ENCODE measurements around the gene RASGRP3.

The RASGRP3 gene

DNA sequence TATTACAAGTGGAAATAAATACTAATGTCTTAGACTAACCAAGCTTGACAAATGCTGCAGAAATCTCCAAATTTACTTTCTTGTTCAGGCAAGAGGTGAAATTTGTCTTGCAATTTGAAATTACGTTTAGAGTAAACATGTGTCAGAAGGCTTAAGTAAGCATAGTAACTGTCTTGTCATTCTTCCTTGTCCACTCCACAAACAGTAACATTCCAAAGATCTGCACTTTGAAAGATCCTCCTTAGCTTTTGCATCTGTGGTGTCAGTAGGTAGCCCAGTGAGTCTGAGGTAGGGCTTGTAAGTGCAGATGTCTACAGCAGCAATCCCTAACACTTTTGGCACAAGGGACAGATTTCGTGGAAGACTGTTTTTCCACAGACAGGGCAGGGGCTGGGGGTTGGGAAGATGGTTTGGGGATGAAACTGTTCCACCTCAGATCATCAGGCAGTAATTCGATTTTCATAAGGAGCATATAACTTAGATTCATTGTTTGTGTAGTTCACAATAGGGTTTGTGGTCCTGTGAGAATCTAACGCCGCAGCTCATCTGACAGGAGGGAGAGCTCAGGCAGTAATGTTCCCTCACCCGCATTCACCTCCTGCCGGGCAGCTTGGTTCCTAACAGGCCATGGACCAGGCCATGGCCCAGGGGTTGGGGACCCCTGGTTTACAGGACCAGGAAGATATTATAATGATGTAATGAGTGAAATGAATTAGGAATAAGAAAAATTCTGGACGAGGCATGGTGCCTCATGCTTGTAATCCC lies 18.6 kb downstream of the RASGRP3 start:
- no peak for DNase-seq

DNA sequence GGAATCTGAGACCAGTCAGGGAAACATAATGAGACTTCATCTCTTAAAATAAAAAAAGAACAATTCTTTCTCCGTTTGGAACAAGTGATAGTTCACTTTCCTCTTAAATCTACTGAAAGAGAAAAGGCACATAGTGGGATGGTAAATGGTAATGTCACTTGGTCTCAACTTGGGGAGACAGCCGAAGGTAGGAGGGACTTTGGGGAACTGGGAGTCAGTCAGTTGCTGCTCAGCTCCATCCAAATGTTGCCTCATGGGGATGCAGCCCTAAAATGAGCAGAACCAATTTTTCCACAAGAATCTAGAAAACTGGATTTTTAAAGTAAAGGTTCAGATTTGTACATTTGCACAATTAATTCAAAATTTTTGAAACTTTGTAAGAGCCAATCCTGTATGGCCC lies 19.2 kb downstream of the RASGRP3 start:
- no peak for DNase-seq

- DNase-seq, result no peak
These were observed 19.7 kb downstream of the RASGRP3 start for GRCh38 chr2:33496150-33496549.

DNA sequence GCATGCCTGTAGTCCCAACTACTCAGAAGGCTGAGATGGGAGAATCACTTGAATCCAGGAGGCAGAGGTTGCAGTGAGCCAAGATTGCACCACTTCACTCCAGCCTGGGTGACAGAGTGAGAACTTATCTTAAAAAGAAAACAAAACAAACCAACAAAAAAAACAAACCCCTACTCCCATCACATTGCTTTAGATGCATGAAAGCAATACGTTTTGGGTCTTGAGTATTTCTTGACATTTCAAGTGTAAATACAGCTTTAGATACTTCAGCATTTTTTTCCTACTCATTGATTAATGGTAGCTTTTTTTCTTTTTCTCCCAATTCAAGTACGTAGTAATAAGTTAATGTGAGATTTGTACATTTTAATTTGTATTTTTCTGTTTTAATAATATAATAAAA lies 20.3 kb downstream of the RASGRP3 start:
- no peak for DNase-seq

- peak; percentile 32 for DNase-seq
These were observed 20.8 kb downstream of the RASGRP3 start for GRCh38 chr2:33497221-33497650.

GRCh38 chr2:33498291-33498956 lies 22.0 kb downstream of the RASGRP3 start:
- no peak for DNase-seq

DNA sequence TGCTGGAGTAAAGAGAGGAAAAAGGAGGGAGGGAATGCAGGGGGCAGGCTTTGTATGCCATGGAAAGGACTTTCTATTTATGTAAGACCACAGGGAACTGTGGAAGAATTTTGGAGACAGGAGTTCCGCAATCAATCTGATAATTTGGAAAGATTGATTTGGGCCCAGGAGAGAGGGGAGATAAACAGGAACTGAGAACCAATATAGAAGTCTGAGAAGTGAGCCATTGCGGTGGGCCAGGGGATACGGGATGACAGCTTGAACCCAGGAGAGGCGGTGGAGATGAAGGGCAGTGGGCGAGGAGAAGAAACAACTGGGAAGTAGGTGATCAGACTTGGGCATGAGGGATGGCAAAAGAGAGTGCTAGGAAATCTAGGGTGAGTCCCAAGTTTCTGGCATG lies 23.7 kb downstream of the RASGRP3 start:
- no peak for DNase-seq

GRCh38 chr2:33502025-33502424 lies 25.6 kb downstream of the RASGRP3 start:
- peak; percentile 16 for DNase-seq

GRCh38 chr2:33503002-33503401 lies 26.6 kb downstream of the RASGRP3 start:
- no peak for DNase-seq

GRCh38 chr2:33505966-33506365 lies 29.5 kb downstream of the RASGRP3 start:
- no peak for DNase-seq

DNA sequence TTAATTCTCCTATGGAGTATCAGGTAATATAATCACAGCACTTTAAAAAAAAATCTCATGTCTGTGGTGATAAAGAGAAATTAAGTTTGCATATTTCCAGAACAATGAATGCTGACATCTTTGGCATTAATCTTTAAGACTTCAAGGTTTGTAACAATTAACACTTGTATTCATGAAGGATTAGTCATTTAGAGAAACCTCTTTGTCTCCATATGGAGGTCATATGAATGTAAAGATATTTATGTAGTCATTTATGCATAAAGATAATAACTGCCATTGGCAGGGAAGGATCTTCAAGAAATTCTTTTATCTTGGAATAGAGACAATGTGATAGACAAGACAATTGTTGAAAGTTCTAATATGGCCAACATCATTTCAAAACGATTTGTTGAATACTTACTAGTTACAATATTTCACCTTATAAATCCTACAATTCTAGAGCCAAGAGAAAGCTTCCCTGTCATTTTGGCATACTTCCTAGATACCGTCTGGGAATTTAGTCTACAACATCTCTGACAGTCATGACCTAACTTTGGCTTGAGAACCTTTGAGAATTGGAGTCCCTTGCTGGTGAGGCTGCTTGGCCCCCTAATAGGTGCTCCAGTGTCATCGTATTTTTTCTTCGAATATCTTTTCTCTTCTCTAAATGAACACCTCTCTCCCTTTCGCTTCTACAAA lies 33.6 kb downstream of the RASGRP3 start:
- no peak for DNase-seq

DNA sequence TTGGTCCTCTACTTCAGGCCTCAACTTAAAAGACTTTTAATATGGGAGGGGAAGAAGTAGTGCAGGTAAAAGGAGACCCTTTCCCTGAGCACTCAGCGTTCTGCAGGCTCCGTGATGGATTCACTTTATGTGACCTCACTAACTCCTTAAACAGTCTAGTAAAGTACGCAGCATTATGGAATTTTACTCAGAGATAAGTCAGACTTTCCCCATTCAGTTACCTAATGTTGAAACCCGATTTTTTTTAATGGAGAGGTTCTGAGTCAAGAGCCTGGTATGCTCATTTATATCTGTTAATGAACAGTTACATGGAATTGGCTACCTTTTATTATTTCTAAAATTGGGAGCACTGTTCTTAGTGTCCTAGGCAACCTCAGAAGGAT lies 34.1 kb downstream of the RASGRP3 start:
- no peak for DNase-seq

- no peak for DNase-seq
These were observed 34.7 kb downstream of the RASGRP3 start for GRCh38 chr2:33511141-33511540.

GRCh38 chr2:33512112-33512511 lies 35.7 kb downstream of the RASGRP3 start:
- DNase-seq, result no peak

DNA sequence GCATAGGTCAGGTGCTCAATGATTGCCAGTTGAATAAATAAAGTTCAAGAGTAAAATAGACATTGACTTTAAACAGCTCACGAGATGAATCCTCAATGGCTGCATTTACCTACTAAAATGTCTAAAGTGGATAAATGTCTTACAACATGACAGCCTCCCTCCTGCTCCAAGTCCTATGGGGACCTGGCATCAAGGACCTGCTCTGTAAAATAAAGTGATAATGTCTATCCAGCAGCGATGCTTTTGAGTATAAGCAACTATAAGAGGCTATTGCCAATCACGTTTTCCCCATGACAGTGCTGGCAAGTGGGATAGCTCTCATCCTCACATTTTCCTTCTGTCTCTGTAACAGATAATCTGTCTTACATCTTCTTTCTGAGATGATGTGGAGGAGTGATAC lies 37.0 kb downstream of the RASGRP3 start:
- no peak for DNase-seq

DNA sequence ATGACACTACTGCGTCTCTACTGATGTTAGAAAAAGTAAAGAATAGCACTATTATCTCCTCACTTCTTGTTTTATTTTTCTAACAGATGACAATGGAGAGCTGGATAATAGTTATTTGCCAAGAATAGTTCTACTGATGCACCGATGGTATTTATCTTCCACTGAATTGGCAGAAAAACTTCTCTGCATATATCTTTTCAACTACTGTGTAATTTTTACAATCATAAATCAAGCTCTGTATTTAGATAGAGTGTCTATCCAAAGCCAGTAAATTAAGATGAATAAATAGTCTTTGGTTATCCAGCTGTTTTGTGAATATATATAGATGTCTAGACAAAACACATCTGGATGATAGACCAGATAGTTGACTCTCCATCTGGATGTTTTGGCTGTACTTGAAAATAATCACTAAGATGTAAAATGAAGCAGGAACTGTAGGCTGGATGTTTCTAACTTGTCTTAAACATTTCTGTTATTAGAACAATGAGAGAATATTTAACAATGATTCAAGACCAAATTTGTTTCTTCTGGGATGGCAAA lies 40.1 kb downstream of the RASGRP3 start:
- no peak for DNase-seq

- DNase-seq, result no peak
These were observed 41.8 kb downstream of the RASGRP3 start for GRCh38 chr2:33518200-33518599.

DNA sequence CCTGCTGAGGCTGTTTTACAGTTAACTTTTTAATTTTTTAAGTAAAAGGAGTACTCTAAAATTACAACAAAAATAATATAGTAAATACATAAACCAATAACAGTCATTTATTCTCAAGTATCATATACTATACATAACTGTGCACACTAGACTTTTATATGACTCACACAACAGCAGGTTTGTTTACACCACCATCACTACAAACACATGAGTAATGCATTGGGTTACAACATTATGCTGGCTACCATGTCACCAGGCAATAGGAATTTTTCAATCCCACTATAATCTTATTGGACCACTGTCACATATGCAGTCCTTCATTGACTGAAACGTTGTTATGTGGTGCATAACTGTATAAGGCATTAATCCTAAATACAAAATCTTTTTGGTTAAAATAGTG lies 42.5 kb downstream of the RASGRP3 start:
- no peak for DNase-seq

DNA sequence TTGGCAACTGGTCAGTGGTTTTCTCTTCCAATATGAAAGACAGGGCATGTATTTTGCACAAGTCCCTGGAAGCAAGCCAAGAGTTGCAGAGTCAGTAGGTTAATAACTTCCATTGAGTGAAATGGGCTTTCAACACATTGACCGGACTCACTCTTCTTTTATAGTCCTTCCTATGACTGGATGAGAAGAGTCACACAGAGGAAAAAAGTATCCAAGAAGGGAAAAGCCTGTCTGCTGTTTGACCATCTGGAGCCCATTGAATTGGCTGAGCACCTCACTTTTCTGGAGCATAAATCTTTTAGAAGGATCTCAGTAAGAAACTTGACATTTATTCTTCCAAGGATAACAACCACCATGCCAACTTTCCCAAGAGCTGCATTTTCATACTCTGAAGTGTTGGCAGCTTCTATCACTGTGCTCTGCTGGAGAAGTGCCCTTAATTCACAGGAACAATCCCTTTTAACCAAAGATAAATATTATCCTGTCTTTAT lies 45.4 kb downstream of the RASGRP3 start:
- no peak for DNase-seq

DNA sequence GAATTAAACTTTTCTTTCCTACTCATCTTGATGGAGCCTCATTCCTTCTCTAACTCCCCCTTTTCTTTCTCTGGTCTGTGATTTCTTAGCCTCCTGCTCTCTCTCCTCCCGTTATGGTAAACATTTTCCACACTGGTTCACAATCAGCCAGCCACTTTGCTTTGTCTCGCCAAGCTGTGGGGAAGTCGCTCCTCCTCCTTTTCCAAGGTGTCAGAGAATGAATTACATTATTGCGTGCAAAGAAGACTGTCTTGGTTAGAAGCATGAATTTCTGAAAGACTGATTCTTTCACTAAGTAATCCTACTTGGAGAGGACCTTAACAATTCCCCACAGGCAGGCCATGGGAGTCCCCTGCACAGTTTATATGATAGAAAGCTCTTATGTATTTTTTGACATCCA lies 46.1 kb downstream of the RASGRP3 start:
- DNase-seq, result no peak

GRCh38 chr2:33525666-33526065 lies 49.2 kb downstream of the RASGRP3 start:
- DNase-seq, result no peak

DNA sequence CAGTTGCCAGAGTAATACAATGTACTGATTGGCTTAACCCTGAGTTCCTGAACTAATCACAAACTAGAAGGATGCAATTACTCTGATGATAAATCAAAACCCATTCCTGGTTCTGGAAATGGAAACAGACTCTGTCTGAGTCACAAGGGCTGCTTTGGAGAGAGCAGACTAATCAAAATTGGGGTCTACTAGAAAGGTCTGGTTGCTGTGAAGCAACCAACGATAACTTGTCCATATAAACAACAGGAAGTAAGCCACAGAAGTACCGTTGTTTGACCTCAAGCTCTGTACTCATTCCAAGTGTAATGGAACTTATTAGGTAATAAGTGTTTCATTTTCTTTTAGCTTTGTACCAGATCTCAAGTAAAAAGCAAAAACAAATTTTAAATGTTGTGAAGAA lies 49.7 kb downstream of the RASGRP3 start:
- no peak for DNase-seq

- no peak for DNase-seq
These were observed 50.5 kb downstream of the RASGRP3 start for GRCh38 chr2:33526921-33527320.
